Measurements from ENCODE around the gene IL1RN.

The IL1RN gene

GRCh38 chr2:113104054-113104611, 23.3 kb upstream of the IL1RN start:
- no peak for DNase-seq

GRCh38 chr2:113105047-113105785, 22.2 kb upstream of the IL1RN start:
- DNase-seq, result no peak

DNA sequence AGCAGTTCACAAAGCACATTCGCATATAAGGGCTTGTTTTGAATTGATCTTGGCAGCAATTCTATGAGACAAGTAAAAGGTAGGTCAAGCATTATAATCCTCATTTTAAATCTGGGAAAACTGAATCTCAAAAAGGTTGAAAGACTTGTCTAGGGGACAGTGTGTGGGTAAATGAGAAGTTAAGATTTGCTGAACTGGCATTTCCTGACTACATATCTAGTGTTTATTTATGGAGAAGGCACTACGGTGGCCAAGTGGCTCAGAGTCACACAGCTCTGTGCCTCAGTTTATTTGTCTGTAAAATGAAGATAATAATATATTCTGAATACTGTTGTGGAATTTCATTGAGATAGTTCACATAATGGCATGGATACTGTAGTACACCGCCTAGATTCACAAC, 16.3 kb upstream of the IL1RN start:
- no peak for DNase-seq

DNA sequence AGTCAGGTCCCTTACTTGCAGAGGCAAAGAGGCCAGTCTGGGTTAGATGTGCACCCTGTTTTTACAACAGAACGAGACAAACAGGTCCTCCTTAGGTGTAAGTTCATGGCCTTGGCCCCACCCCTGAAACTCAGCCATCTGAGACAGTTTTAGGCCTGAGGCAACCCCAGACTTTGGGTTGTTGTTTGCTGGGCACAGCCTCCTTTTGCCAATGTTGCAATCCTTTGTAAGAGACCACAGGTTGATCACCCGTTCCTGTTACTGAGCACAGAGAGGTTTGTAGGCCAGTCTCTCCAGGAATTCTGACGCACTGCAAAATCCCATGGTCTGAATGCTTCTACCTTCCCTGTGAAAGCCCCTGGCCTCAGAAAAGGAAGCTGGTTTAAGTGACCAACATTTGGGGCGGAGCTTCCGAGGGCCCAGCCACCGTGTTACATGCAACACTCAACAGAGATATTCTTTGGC, 15.5 kb upstream of the IL1RN start:
- no peak for DNase-seq

DNA sequence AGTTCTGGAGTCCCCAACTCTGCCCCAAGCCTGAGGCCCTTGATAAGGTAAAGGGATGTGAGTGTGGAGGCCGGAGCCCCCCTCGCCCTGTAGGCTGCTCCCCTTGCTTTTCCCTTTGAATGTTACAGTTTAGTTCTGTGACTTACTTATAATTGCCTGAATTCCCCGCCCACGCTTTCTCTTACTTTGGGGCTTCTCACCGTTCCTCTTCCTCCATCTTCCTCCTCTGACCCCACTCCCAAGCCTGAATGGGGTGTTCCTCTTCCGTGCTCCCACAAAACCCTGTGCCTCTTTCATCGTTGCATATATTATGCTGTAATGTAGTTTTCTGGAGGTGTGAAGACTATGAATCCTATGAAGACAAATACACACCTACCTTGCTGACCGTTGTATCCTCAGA, 15.0 kb upstream of the IL1RN start:
- DNase-seq, result no peak

- no peak for DNase-seq
Observed at GRCh38 chr2:113112871-113113270, 14.5 kb upstream of the IL1RN start.

DNA sequence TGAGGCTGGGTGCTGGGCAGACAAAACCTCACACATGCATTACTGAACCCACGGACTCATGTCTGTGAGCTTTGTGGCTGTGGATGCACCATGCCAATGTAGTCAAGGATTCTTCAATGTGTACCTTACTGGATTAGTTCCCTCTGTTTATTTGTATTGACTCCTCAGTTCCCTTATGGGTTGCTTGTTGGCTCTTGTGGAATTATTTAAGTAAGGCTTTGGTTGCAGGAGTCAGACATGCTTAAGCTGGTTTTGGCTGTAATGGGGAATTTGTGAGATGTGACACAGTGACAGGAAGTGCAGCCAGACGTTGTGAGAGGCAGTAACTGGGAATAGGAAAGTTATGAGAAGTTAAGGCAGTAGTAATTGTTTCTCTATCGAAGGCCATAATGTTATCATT, 13.6 kb upstream of the IL1RN start:
- DNase-seq, result no peak

- no peak for DNase-seq
Observed at GRCh38 chr2:113114224-113114945, 13.0 kb upstream of the IL1RN start.

DNA sequence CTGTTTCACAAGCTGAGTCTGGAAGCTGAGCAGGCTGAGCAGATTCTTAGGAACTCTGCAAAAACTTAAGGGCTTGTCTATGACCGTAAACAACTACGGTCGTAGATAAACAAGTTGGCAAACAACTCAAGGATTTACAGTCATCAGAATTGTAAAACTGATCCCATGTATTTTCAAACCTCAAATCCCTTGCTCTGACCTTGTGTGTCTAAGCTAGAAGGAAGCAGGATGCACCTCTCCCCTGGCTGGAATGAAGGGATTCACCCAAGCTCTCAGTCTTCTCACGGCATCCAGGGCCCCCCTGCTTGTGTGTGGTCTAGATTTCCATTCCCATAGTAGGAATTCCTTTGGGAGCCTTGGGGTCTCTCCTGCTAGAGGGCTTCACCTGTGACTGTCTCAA, 12.4 kb upstream of the IL1RN start:
- DNase-seq, result no peak

GRCh38 chr2:113116100-113116958, 11.1 kb upstream of the IL1RN start:
- no peak for DNase-seq

DNA sequence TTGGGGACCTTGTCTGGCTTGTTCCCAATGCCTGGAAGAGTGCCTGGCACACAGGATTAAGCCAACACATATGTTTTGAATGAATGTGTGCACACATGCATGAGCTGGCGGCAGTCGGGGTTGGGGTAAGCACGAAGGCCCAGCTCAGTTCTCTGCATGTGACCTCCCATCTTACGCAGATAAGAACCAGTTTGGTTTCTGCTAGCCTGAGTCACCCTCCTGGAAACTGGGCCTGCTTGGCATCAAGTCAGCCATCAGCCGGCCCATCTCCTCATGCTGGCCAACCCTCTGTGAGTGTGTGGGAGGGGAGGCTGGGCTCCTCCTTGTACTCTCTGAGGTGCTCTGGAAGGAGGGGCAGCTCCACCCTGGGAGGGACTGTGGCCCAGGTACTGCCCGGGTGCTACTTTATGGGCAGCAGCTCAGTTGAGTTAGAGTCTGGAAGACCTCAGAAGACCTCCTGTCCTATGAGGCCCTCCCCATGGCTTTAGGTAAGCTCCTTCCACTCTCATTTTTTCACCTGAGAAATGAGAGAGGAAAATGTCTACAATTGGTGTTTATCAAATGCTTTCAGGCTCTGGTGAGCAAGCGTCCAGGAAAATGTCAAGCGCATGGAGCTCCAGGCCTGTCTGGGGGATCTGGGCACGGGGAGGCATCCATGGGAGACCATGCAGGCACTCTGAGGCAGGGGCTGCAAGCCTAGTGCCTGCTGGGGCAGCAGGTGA, 9.7 kb upstream of the IL1RN start:
- DNase-seq, result no peak

DNA sequence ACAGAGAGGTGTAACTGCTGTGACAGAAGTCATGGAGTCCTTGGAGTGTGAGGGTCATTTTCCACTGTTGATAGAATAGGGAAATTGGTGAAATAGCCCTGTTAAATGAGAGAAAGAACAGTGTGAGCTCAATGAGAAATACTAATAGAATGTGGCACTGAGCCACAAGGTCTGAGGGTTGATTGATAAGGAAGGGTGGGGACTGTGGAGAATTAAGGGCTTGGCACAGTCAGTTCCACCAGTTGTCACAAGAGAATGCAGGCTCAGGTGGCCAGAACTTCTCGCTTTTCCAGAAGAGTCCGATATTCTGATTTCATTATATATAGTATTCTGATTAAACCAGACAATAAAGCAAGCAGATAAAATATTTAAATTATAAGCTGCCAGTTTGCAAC, 9.1 kb upstream of the IL1RN start:
- no peak for DNase-seq

DNA sequence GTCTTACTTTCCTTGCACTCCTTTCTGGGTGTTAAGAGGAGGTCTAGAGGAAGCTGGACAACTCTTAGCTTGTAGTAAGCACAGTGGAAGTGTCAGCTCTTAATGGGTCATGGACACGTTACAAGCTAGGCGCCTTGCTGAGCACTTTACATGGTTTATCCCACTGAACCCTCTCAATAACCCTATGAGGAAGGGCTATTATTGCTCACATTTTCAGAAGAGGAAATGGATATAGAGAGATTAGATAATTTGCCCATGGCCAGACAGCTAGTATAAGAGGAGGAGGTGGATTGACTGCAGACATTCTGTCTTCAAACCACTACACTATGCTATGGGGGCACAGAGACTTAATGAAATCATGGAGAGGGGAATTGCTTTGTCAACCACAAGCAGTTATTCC, 8.3 kb upstream of the IL1RN start:
- no peak for DNase-seq

DNA sequence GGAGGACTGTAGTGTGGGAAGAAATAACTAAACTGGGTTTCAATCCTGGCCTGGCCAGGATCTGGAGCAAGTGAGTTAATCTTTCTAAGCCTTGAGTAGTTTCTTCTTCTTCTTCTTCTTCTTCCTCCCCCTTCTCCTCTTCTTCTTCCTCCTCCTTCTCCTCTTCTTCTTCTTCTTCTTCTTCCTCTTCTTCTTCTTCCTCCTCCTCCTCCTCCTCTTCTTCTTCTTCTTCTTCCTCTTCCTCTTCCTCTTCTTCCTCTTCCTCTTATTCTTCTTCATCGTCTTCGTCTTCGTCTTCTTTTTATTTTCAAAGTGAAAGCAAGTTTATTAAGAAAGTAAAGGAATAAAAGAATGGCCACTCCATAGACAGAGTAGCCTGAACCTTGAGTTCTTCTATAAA, 6.5 kb upstream of the IL1RN start:
- DNase-seq, result no peak

DNA sequence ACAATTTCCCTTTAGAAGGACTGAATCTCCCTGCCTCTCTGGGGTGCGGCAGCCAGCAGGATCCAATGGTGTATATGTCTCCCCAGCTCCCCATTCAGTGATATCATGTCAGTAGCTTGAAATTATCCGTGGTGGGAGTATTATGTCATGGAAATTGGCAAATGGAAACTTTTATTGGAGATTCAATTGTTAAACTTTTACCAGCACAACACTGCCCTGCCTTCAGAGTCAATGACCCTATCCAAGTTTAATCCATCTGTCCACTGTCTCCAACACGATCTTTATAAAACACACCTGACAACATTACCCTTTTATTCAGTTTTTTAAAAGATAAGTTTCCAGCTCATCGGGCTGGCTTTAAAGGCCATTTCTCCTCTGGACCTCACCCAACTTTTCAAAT, 5.0 kb upstream of the IL1RN start:
- DNase-seq, result no peak

DNA sequence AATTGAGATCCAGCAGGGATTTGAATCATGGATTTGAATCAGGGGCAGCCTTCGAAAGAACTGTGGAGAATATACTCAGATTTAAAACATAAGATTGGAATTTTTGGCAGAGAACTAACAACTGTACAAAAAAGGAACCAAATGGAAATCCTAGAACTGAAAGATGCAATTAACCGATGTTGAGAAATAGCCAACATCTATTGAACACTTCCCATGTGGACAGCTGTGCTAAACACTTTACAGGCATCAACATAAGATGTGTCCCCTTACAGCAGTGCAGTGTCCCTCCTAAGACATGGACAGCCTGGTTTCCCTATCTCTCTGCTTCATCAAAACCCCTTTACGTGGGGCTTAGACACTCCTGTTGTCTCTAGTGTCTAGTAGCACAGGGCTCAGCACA, 3.7 kb upstream of the IL1RN start:
- no peak for DNase-seq

DNA sequence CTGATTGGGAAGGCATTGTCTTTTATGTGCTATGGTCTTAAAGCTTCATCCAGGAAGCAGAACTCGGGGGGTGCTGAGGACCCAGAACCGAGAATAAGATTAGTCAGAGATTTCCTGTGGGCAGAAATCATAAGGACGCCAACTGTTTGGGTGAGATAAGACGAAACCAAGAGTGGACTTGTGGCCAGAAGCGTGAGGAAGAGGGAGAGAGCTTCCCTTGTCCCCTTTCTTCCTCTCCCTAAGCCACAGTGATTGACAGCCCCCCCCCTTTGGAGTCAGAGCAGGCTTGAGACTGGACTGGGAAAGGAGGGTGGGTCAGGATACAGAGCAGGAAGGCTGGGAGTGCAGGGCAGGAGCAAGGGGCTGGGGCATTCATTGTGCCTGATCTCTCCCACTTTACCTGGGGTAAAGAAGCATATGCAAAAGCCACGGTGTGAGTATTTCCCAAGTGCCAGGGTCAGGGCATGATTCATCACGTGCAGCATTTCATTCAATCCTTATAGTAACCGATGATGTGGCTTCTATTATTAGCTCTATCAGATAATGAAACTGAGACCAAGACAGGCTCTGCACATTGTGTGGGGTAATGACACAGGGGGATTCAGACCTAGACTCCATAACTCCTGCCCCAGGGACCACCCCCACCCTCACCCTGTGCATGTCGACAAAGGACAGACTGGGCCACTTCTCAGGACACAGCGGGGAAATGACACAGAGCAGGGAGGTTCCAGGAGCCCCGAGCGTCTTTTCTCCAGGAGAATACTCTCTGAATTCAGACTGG, 3.0 kb upstream of the IL1RN start:
- no peak for DNase-seq

DNA sequence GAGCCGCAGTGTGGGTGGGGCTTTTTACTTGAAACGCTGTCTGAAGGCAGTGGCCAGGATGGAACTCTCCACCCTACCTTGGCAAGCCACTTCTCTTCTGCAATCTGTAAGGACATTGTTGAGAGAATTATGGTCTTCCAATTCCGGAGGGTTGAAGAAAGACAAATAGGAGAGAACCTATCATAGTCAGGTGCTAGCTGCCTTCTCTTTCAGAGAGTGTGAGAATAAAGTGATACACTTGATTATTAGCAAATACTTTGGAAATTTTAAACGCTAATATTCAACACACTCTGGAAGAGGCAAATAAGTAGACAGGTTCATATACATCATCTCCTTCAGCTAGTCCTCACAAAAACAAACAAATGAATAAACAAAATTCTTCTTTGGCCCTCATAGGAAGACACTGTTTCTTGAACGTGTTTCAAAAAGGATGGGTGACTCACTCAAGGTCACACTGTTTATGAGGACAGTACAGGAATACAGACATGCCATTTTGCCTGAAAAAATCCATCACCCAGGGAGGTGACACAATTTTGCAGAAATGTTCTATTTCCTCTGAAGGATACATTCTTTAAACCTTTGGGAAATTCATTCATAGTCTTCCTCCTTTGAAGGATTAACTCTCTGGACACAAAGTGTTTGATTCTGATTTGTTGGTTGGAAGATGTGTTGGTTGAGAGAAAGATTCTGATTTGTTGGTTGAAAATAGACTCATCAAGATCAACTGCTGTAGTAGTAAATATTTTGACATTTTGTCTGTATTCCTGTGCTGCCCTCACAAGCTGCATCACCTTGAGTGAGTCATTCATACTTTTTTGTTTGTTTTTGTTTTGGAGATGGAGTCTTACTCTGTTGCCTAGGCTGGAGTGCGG, 2.2 kb upstream of the IL1RN start:
- no peak for DNase-seq

DNA sequence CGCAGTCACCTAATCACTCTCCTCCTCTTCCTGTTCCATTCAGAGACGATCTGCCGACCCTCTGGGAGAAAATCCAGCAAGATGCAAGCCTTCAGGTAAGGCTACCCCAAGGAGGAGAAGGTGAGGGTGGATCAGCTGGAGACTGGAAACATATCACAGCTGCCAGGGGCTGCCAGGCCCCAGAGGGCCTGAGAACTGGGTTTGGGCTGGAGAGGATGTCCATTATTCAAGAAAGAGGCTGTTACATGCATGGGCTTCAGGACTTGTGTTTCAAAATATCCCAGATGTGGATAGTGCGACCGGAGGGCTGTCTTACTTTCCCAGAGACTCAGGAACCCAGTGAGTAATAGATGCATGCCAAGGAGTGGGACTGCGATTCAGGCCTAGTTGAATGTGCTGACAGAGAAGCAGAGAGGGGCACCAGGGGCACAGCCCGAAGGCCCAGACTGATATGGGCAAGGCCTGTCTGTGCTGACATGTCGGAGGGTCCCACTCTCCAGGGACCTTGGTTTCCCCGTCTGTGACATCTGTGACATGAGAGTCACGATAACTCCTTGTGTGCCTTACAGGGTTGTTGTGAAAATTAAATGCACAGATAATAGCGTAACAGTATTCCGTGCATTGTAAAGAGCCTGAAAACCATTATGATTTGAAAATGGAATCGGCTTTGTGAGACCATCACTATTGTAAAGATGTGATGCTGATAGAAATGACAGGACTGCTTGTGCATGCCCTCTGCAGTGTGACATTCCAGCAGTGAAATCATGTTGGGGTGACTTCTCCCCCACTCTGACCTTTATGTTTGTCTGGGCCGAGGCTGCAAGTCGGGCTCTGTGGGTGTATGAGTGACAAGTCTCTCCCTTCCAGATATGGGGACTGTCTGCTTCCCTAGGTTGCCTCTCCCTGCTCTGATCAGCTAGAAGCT, 510 bp downstream of the IL1RN start:
- no peak for DNase-seq
